Spleen (tissue), 11 donors: ENCODE measurements around the gene TACR1. TPM values are rescaled to one million over a fixed set of nuclear protein-coding genes. Genes with fewer than 3 reads are reported as not detected.

Source experiments
- DNase-seq: peaks from one replicate; pipeline ENCODE4 v3.0.0-alpha.2; 2020
- H3K27ac ChIP-seq, 8 donors: fragments of 200-600 bp; sonication (generic) in 7 of 8; 1 replicate in 4 of 8; 2 replicates in 4 of 8; pipeline versions ENCODE4 v1.5.0 to v1.8.0; 2016 to 2021; ENCODE audit warnings: inconsistent platforms in 4 of 8, mild to moderate bottlenecking in 4 of 8, moderate library complexity in 1 of 8
- H3K27me3 ChIP-seq, 7 donors: fragments of 200-600 bp; sonication (generic) in 6 of 7; replicated peaks in 1 of 7; 1 replicate in 4 of 7; 2 replicates in 3 of 7; pipeline versions ENCODE4 v1.5.0 to v1.8.0; 2016 to 2021; ENCODE audit warnings: inconsistent platforms in 3 of 7, mild to moderate bottlenecking in 1 of 7
- H3K36me3 ChIP-seq, 6 donors: fragments of 200-600 bp; sonication (generic) in 5 of 6; 1 replicate in 4 of 6; 2 replicates in 2 of 6; pipeline versions ENCODE4 v1.5.0 to v1.8.0; 2016 to 2021; ENCODE audit warnings: inconsistent platforms in 2 of 6
- H3K4me1 ChIP-seq, 6 donors: fragments of 200-600 bp; sonication (generic) in 5 of 6; 1 replicate in 3 of 6; 2 replicates in 3 of 6; pipeline versions ENCODE4 v1.5.0 to v1.8.0; 2016 to 2021; ENCODE audit warnings: inconsistent platforms in 3 of 6
- H3K4me3 ChIP-seq, 8 donors: fragments of 200-600 bp; sonication (generic) in 7 of 8; 1 replicate in 4 of 8; 2 replicates in 4 of 8; pipeline versions ENCODE4 v1.5.0 to v1.8.0; 2016 to 2021; ENCODE audit warnings: inconsistent platforms in 4 of 8, mild to moderate bottlenecking in 4 of 8, moderate library complexity in 2 of 8
- H3K9me3 ChIP-seq, 8 donors: fragments of 200-600 bp; sonication (generic) in 7 of 8; 1 replicate in 4 of 8; 2 replicates in 4 of 8; pipeline versions ENCODE4 v1.5.0 to v1.8.0; 2016 to 2021; ENCODE audit warnings: inconsistent platforms in 4 of 8
- POLR2A ChIP-seq, 3 donors: fragments of 450-650 bp; IDR thresholded peaks; one replicate each; pipeline ENCODE4 v1.5.1; 2017; ENCODE audit warnings: antibody characterized with exemption in 3 of 3, mild to moderate bottlenecking in 1 of 3
- POLR2AphosphoS5 ChIP-seq, 3 donors: sonication (generic); formaldehyde crosslinking; IDR thresholded peaks; one replicate each; pipeline ENCODE4 v1.5.1; 2017; ENCODE audit warnings: antibody characterized with exemption in 3 of 3
- WGBS, 5 donors: extraction: QIAGEN DNeasy Blood & Tissue Kit in 3 of 5; methylation state at CpG; one replicate each; pipeline versions ENCODE4 v1.1.5 to v1.1.7; 2013 to 2018; 5-methylcytosine and 5-hydroxymethylcytosine counted together
- intact Hi-C: fragments of 100-400 bp; cut with DNase I; formaldehyde crosslinking; loops from one replicate; pipeline ENCODE4 v1.15.0; 2023; ENCODE audit warnings: low total_unique reads
- polyA plus RNA-seq, 3 donors: library from polyadenylated mRNA; stranded (reverse); fragments of 200-250 nt; gene quantifications; one replicate each; pipeline ENCODE4 v1.2.1, GENCODE V29; 2013
- total RNA-seq, 7 donors: library from RNA; depleted of rRNA in 3 of 7; stranded (reverse); fragments of >200 nt in 3 of 7; fragmentation: NEBNext Ultra II Directional in 4 of 7; extraction: Animal tissue kit (Norgen Biotek cat#: 25700) in 4 of 7; gene quantifications; one replicate each; pipeline versions ENCODE4 v1.1.0 to v1.2.1, GENCODE V29; 2016 to 2021
- TF ChIP-seq, protein P1 (sequence below), 11 experiments: fragments of 200-600 bp in 7 of 11; fragments of 450-650 bp in 4 of 11; sonication (generic) in 4 of 11; IDR thresholded peaks in 8 of 11; conservative IDR thresholded peaks in 3 of 11; 1 replicate in 7 of 11; 2 replicates in 4 of 11; pipeline versions ENCODE4 v1.4.0 to v1.8.0; 2016 to 2021; ENCODE audit warnings: antibody characterized with exemption in 11 of 11, inconsistent platforms in 4 of 11, mild to moderate bottlenecking in 1 of 11
- donor health status: healthy with polysubstance abuse.
- donor health status: DM: no; HTN: no; CAD: no; lungs with moderate emphysema.
- donor health status: DM: no; HTN: no; CAD: no.
- donor health status: Bipolar disorder and iron deficiency.
- donor health status: healthy.
- donor health status: DM: no; HTN: no; CAD: no.
- donor health status: DM: yes; HTN: yes; CAD: no.

The TACR1 gene
- total and polyA plus RNA-seq, 10 donors = 0.02 to 0.28 (median 0.13) TPM; not detected in 3

- no peak for DNase-seq
- H3K36me3 ChIP-seq = no peaks in the 10 kb centered on the region
- no peak overlapping the region for H3K27ac ChIP-seq
- WGBS, 5 donors = 75 to 88% (median 80%) methylated on average over 3 of the region's 3 CpGs
- H3K9me3 ChIP-seq = peaks cover 0 to 4% (median 0%) of the 10 kb centered on the region in 8 donors
- TF ChIP-seq, protein P1, sequence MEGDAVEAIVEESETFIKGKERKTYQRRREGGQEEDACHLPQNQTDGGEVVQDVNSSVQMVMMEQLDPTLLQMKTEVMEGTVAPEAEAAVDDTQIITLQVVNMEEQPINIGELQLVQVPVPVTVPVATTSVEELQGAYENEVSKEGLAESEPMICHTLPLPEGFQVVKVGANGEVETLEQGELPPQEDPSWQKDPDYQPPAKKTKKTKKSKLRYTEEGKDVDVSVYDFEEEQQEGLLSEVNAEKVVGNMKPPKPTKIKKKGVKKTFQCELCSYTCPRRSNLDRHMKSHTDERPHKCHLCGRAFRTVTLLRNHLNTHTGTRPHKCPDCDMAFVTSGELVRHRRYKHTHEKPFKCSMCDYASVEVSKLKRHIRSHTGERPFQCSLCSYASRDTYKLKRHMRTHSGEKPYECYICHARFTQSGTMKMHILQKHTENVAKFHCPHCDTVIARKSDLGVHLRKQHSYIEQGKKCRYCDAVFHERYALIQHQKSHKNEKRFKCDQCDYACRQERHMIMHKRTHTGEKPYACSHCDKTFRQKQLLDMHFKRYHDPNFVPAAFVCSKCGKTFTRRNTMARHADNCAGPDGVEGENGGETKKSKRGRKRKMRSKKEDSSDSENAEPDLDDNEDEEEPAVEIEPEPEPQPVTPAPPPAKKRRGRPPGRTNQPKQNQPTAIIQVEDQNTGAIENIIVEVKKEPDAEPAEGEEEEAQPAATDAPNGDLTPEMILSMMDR (IDR thresholded peaks at IDR 0.05 in 8 of 11, conservative IDR thresholded peaks at IDR 0.05 in 3 of 11) = no peak
- TF ChIP-seq POLR2A (IDR thresholded peaks at IDR 0.05) = no peak
- no peak for TF ChIP-seq POLR2AphosphoS5 (IDR thresholded peaks at IDR 0.05)
- H3K4me1 ChIP-seq = peaks cover 11 to 15% (median 11%) of the 10 kb centered on the region in 6 donors
- intact Hi-C loops = loop anchor here (10.0 kb wide), 1 partner anchor 200 kb away; no protein-coding TSS in a partner anchor
- peaks cover 0 to 35% (median 22%) of the 10 kb centered on the region in 7 donors for H3K27me3 ChIP-seq
- no peak overlapping the region for H3K4me3 ChIP-seq
These were observed 5.5 kb upstream of the TACR1 start for GRCh38 chr2:75204833-75205232.

- Histone ChIP-seq H3K27me3 (peaks cover 0 to 60% (median 42%) of the 10 kb centered on the region in 7 donors), H3K4me1 (peaks cover 13 to 28% (median 21%) of the 10 kb centered on the region in 6 donors), H3K9me3 (peaks cover 0 to 4% (median 0%) of the 10 kb centered on the region in 8 donors), H3K27ac (no peak overlapping the region), H3K36me3 (no peaks in the 10 kb centered on the region), H3K4me3 (no peak overlapping the region)
- intact Hi-C loops = loop anchor here (10.0 kb wide), 1 partner anchor 202 kb away; no protein-coding TSS in a partner anchor
- 68 to 84% (median 76%) methylated on average over 2 of the region's 2 CpGs for WGBS, 5 donors
- TF ChIP-seq POLR2A (IDR thresholded peaks at IDR 0.05) = no peak
- TF ChIP-seq POLR2AphosphoS5 (IDR thresholded peaks at IDR 0.05) = no peak
- TF ChIP-seq, protein P1 (IDR thresholded peaks at IDR 0.05 in 8 of 11, conservative IDR thresholded peaks at IDR 0.05 in 3 of 11) = no peak
- DNase-seq = no peak
These were observed 3.0 kb upstream of the TACR1 start for GRCh38 chr2:75202359-75202758.

DNA sequence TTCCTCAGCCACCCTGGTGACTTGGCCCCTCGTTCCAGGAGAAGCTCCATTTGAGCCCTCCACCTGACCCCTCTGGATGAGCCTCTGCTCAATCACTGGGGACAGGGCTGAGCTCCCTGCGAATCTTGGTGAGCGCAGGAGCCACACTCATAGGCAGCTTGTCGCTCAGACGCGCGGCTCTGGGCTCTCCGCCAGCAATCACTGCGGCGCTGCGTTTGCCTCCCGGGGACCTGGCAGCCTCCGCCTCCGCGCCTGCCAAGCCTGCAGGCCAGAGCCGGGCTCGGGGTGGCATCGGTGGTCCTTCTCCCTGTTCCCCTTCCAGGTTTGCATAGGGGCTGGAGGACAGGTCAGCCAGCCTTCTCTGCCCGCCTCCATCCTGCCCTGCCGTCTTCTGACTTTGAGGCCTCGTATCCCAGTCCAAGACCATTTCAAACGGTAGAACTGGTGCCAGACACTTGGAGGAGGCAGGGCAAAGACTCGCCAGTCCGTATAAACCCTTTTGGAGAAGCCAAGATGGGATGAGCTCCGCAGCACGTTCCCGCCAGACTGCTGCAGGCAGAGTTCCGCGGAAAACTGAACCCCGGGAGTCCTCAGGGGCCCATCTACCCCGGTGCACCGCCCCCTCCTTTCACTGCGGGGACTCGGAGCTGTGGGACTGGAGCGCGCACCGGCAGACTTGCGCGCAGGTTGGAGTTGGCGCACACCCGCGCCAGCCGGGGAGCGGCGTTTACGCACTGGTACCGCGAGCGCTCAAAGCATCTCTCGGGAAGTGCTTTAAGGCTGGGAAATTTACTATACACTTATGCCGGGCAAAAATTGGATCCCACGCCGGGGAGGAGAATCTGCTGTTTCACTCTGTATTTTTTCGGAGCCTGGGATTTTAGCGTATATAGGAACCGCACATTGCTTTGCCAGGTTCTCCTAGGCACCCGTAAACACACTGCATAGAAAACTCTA lies 1.1 kb upstream of the TACR1 start:
- Histone ChIP-seq H3K4me3 (peak overlapping the region; percentile 25 to 61 (median 32)), H3K27me3 (peaks cover 0 to 78% (median 42%) of the 10 kb centered on the region in 7 donors), H3K4me1 (peaks cover 13 to 28% (median 21%) of the 10 kb centered on the region in 6 donors), H3K9me3 (peaks cover 0 to 4% (median 0%) of the 10 kb centered on the region in 8 donors), H3K36me3 (no peaks in the 10 kb centered on the region), H3K27ac (no peak overlapping the region)
- peak; percentile 79 for DNase-seq
- TF ChIP-seq POLR2AphosphoS5 (IDR thresholded peaks at IDR 0.05) (no peak), POLR2A (IDR thresholded peaks at IDR 0.05) (no peak)
- TF ChIP-seq, protein P1 (IDR thresholded peaks at IDR 0.05 in 8 of 11, conservative IDR thresholded peaks at IDR 0.05 in 3 of 11) = no peak
- intact Hi-C loops = loop anchor here (10.0 kb wide), 1 partner anchor 204 kb away; no protein-coding TSS in a partner anchor
- WGBS, 5 donors = 1 to 7% (median 2%) methylated on average over 21 to 57 of the region's 57 CpGs
